Right atrium auricular region (tissue), 2 donors: ENCODE data around the gene GPR153. TPM values are rescaled to one million over a fixed set of nuclear protein-coding genes. Genes with fewer than 3 reads are reported as not detected.

Experiments
- total RNA-seq, 2 donors: library from RNA; depleted of rRNA; stranded (reverse); fragments of >200 nt; gene quantifications; one replicate each; pipeline ENCODE4 v1.1.0, GENCODE V29; 2016

GPR153 gene
- total RNA-seq, 2 donors from 2014 or later: 7.6 to 17.4 TPM

Other genes with a start within 250 kb of the GPR153 start
- gene KCNAB2, start 215.2 kb downstream of the GPR153 start, total RNA-seq: 10 to 100 TPM in 1 of 2 donors, 1 to 10 TPM in 1; 9.3 to 14.3 TPM
- gene CHD5, start 80.8 kb downstream of the GPR153 start, total RNA-seq: 1 to 10 TPM in 1 of 2 donors, under 1 TPM in 1; 0.07 to 2.0 TPM
- gene RPL22, start 61.5 kb downstream of the GPR153 start, total RNA-seq: 100 to 1,000 TPM in 1 of 2 donors, 10 to 100 TPM in 1; 75.4 to 115 TPM
- gene RNF207, start 55.0 kb downstream of the GPR153 start, total RNA-seq: 10 to 100 TPM; 28.9 to 53.0 TPM
- gene ICMT, start 25.1 kb downstream of the GPR153 start, total RNA-seq: 10 to 100 TPM; 71.4 to 74.4 TPM
- not detected for gene HES3, start 16.9 kb downstream of the GPR153 start, total RNA-seq
- 10 to 100 TPM in 1 of 2 donors, 1 to 10 TPM in 1; 6.6 to 10.7 TPM for gene ACOT7, start 132.7 kb upstream of the GPR153 start, total RNA-seq
- gene HES2, start 158.8 kb upstream of the GPR153 start, total RNA-seq: not detected
- under 1 TPM in 1 of 2 donors, not detected in 1; 0.47 TPM for gene ESPN, start 163.7 kb upstream of the GPR153 start, total RNA-seq
- 1 to 10 TPM; 4.4 to 7.4 TPM for gene TNFRSF25, start 205.1 kb upstream of the GPR153 start, total RNA-seq
- 1 to 10 TPM; 7.0 to 7.9 TPM for gene PLEKHG5, start 230.6 kb upstream of the GPR153 start, total RNA-seq